ENCODE measurements around the gene MRFAP1L1.
"Not testable (repeated sequence)": the region's sequence is repeated elsewhere in the genome, so short reads cannot be mapped to it uniquely, and the experiment has no call there.

Gene MRFAP1L1

GRCh38 chr4:6733358-6734164 is 23.9 kb upstream of the MRFAP1L1 start:
- DNase-seq: no peak

DNA sequence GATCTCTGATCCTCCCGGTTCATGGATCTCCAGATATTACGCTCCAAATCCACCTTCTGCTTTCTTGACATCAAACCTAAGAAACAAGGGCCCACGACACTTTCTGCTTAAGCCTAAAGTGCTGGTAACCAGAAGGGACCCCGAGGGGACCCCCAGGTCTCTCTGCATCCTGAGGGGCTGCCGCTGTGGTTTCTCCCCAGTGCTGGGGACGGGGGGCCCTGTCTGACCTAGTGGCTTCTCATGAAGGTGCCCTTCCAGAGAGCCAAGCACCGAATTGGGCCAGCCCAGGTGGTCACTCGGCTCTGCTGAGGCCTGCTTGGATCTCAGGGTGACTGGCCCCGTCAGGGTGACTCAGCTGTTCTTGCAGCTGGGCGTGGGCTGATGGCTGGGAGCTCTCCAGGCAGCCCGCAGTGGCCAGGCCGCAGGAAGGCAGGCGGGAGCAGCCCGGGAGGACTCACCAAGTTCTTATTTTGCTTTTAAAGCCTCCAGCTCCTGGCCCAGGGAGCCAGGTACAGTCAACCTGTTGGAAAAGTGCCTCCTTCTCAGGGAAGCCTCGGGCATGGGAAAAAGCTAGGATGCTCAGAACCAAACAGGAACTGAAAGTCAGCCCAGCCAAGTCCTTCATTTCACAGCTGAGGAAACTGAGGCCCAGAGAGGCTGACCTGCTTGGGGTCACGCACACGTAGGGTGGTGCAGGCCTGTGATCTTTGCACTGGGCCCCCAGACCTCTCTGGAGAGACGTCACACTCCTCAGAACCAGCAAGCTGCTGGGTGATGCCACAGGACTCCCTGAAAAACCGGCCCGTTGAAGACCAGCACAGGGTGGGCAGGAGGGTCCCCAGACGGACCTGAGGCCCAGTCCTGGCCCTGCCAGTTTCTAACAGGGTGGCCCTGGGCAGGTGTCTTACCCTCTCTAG is 23.0 kb upstream of the MRFAP1L1 start:
- DNase-seq: no peak

GRCh38 chr4:6731780-6732179 is 22.1 kb upstream of the MRFAP1L1 start:
- DNase-seq: no peak

GRCh38 chr4:6731318-6731675 is 21.6 kb upstream of the MRFAP1L1 start:
- no peak for DNase-seq

DNA sequence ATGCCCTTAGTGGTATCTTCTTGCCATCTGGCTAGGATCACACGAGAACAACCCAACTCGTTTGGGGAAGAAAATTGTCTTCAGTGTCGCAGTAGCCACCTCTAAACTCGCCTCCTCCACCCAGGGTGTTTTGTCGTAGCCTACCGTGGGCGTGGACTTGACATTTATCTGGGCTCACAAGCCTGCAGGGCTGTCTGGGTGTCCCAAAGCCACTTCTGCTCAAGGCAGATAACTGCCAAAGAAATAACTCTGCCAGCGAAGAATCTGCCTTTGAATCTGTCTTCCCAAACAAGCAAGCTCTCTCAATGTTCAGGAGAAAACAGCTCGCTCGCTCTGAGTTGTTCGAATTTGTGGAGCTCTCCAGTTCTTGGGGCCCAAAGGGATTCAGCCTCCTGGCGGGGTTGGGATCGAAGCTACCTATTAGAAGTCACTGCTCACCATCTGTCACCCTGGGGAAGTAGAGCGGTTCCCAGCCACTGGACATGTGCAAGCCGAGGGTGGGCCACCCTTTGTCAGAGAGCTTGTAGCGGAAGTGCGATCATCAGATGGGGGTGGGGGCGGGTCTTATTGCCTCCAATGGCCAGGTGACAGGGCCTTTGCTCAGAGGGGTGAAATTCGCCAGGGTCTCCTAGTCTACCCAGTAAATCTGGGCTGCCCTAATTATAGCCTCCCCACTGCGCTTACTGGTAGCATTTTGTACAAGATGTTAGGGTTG is 21.1 kb upstream of the MRFAP1L1 start:
- no peak for DNase-seq

- no peak for DNase-seq
These were observed 18.8 kb upstream of the MRFAP1L1 start for GRCh38 chr4:6728320-6729029.

GRCh38 chr4:6727943-6728250 is 18.2 kb upstream of the MRFAP1L1 start:
- DNase-seq: no peak

DNA sequence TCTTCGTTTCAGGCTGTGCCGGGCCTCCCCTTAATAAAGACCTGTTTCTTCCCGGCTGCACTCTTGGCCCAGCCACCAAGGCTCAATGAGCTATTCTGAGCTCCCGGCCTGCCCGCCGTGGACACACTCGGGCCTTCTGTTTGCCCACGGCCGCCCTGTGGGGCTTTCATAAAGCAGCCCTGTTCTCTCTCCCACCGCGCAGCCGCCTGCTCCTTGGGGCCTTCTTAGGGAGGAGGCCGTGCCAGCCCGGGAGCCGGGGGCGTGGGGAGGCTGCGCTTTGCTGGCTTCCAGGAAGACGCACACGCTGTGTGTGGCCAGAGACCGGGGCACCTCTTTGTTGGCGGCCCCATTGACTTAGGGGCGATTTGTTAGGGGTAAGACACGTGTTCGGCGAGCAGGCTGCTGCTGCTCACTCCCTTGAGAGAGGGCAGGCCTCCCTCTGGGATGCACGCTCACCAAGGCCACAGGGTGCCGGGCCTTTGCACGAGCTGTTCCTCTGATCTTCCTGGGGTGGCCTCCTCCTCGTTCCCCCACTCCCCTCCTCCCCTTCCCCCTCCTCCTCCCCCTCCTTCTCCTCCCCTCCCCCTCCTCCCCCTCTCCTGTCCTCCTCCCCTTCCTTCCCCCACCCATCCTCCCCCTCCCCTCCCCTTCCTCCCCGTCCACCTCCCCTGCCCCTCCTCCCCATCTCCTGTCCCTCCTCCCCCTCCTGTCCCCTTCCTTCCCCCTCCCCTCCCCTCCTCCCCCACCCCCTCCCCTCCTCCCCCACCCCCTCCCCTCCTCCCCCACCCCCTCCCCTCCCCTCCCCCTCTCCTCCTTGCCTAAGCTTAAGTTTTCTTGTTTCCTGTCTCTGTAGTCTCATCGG is 17.6 kb upstream of the MRFAP1L1 start:
- no peak for DNase-seq

DNA sequence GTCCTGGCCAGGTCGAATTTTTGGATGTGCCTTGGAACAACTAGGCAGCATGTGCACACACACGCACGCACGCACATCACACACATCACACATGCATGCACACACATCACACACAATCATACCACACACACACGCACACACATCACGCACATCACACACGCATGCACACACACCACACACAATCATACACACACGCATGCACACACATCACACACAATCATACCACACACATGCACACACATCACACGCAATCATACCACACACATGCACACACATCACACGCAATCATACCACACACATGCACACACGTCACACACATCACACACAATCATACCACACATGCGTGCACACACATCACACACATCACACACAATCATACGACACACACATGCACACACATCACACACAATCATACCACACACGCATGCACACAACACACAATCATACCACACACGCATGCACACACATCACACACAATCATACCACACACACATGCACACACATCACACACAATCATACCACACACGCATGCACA is 15.8 kb upstream of the MRFAP1L1 start:
- DNase-seq: not testable (repeated sequence)

- DNase-seq: no peak
These were observed 14.9 kb upstream of the MRFAP1L1 start for GRCh38 chr4:6724421-6725111.

- DNase-seq: no peak
These were observed 14.2 kb upstream of the MRFAP1L1 start for GRCh38 chr4:6723851-6724250.

- DNase-seq: no peak
These were observed 13.2 kb upstream of the MRFAP1L1 start for GRCh38 chr4:6722891-6723290.

GRCh38 chr4:6721121-6721520 is 11.5 kb upstream of the MRFAP1L1 start:
- DNase-seq: no peak

- peak; percentile 64 to 79 (median 71) for DNase-seq
These were observed 10.6 kb upstream of the MRFAP1L1 start for GRCh38 chr4:6720202-6720699.

DNA sequence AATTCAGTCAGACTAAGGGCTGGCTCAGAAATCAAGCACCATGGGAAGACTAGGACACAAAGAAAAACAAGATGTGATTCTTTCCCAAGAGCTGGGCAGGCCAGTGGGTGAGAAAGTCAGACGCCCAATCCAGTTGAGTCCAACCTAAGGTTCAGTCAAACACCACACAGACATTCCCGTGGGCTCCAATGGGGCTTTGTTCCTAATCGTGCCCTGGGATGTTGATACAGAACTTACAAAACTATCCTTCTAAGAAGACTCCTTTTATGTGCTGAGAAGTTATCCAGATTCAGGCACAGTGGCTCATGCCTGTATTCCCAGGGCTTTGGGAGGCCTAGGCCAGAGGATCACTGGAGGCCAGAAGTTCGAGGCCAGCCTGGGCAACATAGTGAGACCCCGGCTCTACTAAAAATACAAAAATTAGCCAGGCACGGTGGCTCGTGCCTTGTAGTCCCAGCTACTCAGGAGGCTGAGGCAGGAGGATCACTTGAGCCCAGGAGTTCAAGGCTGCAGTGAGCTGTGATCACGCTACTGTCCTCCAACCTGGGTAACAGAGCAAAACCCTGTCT is 10.0 kb upstream of the MRFAP1L1 start:
- DNase-seq: no peak

DNA sequence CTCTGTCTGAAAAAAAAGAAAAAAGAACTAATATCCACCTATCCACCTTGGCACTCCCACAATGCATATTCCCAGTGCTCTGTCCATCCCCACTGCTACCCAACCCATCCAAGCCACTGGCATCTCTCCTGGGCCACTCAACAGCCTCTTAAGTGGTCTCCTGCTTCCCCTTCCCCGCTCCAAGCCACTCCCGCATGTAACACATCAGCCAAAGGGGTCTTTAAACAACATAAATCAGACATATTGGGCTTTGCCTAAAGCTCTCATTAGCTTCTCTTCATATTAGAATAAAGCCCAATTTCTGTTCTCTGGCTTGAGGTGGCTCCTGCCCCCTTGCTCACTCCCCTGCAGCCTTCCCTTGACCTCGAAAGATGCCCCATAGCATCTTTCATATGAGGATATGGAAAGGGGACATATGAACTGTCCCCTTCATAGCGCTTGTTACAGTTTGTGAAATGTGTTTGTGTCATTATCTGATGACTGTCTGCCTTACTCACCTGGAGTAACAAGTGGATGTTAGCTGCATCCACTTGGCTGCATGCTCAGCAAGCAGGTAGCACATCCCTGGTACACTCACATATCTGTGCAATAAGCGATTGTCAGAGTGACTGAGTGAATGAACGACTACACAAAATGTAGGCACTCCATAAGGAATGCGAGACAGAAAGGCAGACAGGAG is 9.4 kb upstream of the MRFAP1L1 start:
- no peak for DNase-seq

DNA sequence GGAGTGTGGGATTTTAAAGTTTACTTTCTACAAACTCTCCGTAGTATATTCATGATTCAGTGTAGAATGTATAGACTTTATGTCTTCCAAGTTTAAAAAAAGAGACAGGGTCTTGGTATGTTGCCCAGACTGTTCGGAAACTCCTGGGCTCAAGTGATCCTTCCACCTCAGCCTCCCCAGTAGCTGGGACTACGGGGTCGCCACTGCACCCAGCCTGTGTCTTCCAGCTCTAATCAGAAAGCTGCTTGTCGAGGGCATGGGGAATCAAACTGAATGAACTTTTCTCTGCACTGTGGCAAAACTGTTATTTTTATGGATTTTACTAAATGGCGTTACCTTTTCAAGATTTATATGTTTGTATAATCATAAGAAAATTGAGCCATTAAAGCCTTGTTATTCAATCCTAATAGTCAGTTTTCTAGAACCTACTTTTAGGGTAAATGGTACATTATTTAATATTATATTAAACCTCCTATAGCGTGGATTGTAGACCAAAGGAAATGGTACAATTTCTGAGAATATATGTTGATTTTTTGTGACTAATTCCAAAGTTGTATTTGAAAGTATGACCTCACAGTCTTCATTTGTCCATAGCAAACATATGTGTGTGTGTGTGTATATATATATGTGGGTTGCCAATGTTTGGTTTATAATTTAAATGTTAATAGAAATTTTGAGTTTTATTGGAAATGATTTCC is 7.4 kb upstream of the MRFAP1L1 start:
- DNase-seq: no peak

- DNase-seq: peak; percentile 80 to 95 (median 82)
These were observed 6.6 kb upstream of the MRFAP1L1 start, which contains the start of gene BLOC1S4 for GRCh38 chr4:6716018-6716911. Gene BLOC1S4 (plus strand): TSS chr4:6716174. CDS start chr4:6716210, 36 bp downstream.
